K562 (cell line): ENCODE measurements around the gene DNAJC12.

ENCODE experiments used
- BRD4 ChIP-seq: fragments of 200-600 bp; sonication (generic); IDR thresholded peaks from 2 replicates; pipeline ENCODE4 v1.6.1; 2017; ENCODE audit warnings: inconsistent platforms
- CREB1 ChIP-seq, 2 experiments: sonication (generic) in 1 of 2; formaldehyde crosslinking in 1 of 2; IDR thresholded peaks; 2 replicates each; pipeline versions ENCODE4 v1.6.1 to v1.8.0; 2012 to 2022; ENCODE audit warnings: inconsistent platforms in 1 of 2, mild to moderate bottlenecking in 1 of 2, missing genetic modification reagents in 1 of 2, moderate library complexity in 1 of 2
- MCM3 ChIP-seq: fragments of 450-650 bp; IDR thresholded peaks from 2 replicates; pipeline ENCODE4 v1.6.1; 2016
- PPARD ChIP-seq: fragments of 250-450 bp; sonication (Bioruptor Pico); IDR thresholded peaks from 2 replicates; pipeline ENCODE4 v1.8.0; 2022; ENCODE audit warnings: inconsistent platforms, mild to moderate bottlenecking, moderate library complexity
- U2AF2 ChIP-seq: fragments of 200-400 bp; formaldehyde crosslinking; optimal IDR thresholded peaks from 2 replicates; pipeline ENCODE3; 2017; ENCODE audit warnings: low read depth, mild to moderate bottlenecking, low read length
- ZNF263 ChIP-seq: sonication (generic); formaldehyde crosslinking; IDR thresholded peaks from 2 replicates; pipeline ENCODE4 v1.8.0; 2022; ENCODE audit warnings: mild to moderate bottlenecking, missing genetic modification reagents, borderline replicate concordance
- ZZZ3 ChIP-seq: fragments of 450-650 bp; IDR thresholded peaks from 2 replicates; pipeline ENCODE4 v1.6.1; 2016; ENCODE audit warnings: antibody characterized with exemption, mild to moderate bottlenecking, moderate library complexity
- TF ChIP-seq, protein P1 (sequence below), 3 experiments: IDR thresholded peaks in 2 of 3; conservative IDR thresholded peaks in 1 of 3; 2 replicates each; pipeline ENCODE4 v1.5.1; 2011 to 2012; ENCODE audit warnings: low read length in 3 of 3, mild to moderate bottlenecking in 3 of 3, control low read depth in 2 of 3, improper control_type of control experiment in 1 of 3, inconsistent platforms in 1 of 3, low read depth in 1 of 3, mixed read lengths in 1 of 3, moderate library complexity in 1 of 3; ENCODE audit not compliant: insufficient read depth in 2 of 3
- TF ChIP-seq, protein P2 (sequence below): sonication (generic); formaldehyde crosslinking; IDR thresholded peaks from 2 replicates; pipeline ENCODE4 v1.8.1; 2023; ENCODE audit warnings: mild to moderate bottlenecking, missing genetic modification reagents

DNA sequence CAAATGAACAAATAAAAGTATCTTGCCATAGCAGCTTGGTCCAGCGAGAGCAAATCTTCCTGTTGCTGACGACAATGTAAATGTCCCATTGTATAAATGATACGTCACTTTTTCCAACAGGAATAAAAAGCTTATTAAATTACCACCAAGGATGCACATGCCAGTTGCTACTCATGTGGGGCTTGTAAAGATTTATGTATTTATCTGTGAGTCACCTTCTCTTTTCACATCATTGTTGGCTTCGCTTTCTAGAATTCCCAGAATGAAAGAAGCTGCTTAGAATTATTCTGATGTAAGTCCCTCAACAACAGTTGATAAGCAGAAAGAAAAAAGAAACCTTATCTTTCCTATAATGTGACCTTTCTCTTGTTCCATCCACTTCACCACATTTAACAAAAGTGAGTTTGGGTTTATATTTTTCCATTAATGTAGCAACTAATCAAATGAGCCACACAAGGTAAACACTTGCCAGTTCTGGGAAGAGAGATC, 22.4 kb downstream of the DNAJC12 start:
- TF ChIP-seq CREB1 (IDR thresholded peaks at IDR 0.05) (no peak), CREB1 (CRISPR knock-in tag; IDR thresholded peaks at IDR 0.05) (no peak), ZZZ3 (no peak), PPARD (CRISPR knock-in tag) (no peak), MCM3 (no peak), BRD4 (no peak), U2AF2 (no peak), ZNF263 (no peak)
- TF ChIP-seq, protein P1, sequence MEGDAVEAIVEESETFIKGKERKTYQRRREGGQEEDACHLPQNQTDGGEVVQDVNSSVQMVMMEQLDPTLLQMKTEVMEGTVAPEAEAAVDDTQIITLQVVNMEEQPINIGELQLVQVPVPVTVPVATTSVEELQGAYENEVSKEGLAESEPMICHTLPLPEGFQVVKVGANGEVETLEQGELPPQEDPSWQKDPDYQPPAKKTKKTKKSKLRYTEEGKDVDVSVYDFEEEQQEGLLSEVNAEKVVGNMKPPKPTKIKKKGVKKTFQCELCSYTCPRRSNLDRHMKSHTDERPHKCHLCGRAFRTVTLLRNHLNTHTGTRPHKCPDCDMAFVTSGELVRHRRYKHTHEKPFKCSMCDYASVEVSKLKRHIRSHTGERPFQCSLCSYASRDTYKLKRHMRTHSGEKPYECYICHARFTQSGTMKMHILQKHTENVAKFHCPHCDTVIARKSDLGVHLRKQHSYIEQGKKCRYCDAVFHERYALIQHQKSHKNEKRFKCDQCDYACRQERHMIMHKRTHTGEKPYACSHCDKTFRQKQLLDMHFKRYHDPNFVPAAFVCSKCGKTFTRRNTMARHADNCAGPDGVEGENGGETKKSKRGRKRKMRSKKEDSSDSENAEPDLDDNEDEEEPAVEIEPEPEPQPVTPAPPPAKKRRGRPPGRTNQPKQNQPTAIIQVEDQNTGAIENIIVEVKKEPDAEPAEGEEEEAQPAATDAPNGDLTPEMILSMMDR (IDR thresholded peaks at IDR 0.05 in 2 of 3, conservative IDR thresholded peaks at IDR 0.05 in 1 of 3; ENCODE audit: insufficient read depth in 2 of 3, low read depth in 1 of 3, low read length in 3 of 3) = no peak
- TF ChIP-seq, protein P2, sequence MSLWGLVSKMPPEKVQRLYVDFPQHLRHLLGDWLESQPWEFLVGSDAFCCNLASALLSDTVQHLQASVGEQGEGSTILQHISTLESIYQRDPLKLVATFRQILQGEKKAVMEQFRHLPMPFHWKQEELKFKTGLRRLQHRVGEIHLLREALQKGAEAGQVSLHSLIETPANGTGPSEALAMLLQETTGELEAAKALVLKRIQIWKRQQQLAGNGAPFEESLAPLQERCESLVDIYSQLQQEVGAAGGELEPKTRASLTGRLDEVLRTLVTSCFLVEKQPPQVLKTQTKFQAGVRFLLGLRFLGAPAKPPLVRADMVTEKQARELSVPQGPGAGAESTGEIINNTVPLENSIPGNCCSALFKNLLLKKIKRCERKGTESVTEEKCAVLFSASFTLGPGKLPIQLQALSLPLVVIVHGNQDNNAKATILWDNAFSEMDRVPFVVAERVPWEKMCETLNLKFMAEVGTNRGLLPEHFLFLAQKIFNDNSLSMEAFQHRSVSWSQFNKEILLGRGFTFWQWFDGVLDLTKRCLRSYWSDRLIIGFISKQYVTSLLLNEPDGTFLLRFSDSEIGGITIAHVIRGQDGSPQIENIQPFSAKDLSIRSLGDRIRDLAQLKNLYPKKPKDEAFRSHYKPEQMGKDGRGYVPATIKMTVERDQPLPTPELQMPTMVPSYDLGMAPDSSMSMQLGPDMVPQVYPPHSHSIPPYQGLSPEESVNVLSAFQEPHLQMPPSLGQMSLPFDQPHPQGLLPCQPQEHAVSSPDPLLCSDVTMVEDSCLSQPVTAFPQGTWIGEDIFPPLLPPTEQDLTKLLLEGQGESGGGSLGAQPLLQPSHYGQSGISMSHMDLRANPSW = no peak
